Motor neuron (in vitro differentiated cells): ENCODE results near the gene KDSR. TPM values are rescaled to one million over a fixed set of nuclear protein-coding genes. Genes with fewer than 3 reads are reported as not detected.

Experiments used
- ATAC-seq, 8 experiments: fragments of 200-7000 bp; cut with Tn5 transposase; replicated peaks in 6 of 8; 2 replicates each; pipeline ENCODE4 v1.8.0; 2021; ENCODE audit warnings: mild to moderate bottlenecking in 8 of 8, moderate library complexity in 8 of 8
- H3K27ac ChIP-seq, 2 donors: fragments of 250-450 bp; sonication (Bioruptor Pico); 2 replicates each; pipeline ENCODE4 v1.9.0; 2021; ENCODE audit warnings: antibody characterized with exemption in 2 of 2, mild to moderate bottlenecking in 2 of 2, moderate library complexity in 1 of 2
- H3K4me1 ChIP-seq, 2 donors: fragments of 250-450 bp; sonication (Bioruptor Pico); replicated peaks in 1 of 2; 2 replicates each; pipeline ENCODE4 v1.6.1; 2021; ENCODE audit warnings: antibody characterized with exemption in 2 of 2, mild to moderate bottlenecking in 2 of 2, moderate library complexity in 1 of 2
- H3K4me3 ChIP-seq, 5 donors: fragments of 250-450 bp; sonication (Bioruptor Pico); 2 replicates each; pipeline ENCODE4 v1.9.0; 2021; ENCODE audit warnings: antibody characterized with exemption in 5 of 5, mild to moderate bottlenecking in 5 of 5, moderate library complexity in 4 of 5
- WGBS, 10 experiments: fragments of 450-650 bp; shearing (Covaris generic); methylation state at CpG; one replicate each; pipeline ENCODE4 v1.0.0; 2022; 5-methylcytosine and 5-hydroxymethylcytosine counted together
- in situ Hi-C, 9 experiments: fragments of 400-800 bp; cut with MboI; loops; one replicate each; pipeline ENCODE4 v1.15.0; 2021; ENCODE audit warnings: low sequenced_read_pairs in 9 of 9, low pct_unique_long_range_greater_than_20kb in 2 of 9; ENCODE audit not compliant: unreplicated experiment in 9 of 9
- total RNA-seq, 8 experiments: library from RNA; unstranded; fragments of 300-600 nt; gene quantifications; 2 replicates each; pipeline versions ENCODE4 v1.2.3 to v1.2.4, GENCODE V29; 2022

The KDSR gene
- total RNA-seq, 8 experiments from 2014 or later: 12.3 to 28.1 (median 21.4) TPM

DNA sequence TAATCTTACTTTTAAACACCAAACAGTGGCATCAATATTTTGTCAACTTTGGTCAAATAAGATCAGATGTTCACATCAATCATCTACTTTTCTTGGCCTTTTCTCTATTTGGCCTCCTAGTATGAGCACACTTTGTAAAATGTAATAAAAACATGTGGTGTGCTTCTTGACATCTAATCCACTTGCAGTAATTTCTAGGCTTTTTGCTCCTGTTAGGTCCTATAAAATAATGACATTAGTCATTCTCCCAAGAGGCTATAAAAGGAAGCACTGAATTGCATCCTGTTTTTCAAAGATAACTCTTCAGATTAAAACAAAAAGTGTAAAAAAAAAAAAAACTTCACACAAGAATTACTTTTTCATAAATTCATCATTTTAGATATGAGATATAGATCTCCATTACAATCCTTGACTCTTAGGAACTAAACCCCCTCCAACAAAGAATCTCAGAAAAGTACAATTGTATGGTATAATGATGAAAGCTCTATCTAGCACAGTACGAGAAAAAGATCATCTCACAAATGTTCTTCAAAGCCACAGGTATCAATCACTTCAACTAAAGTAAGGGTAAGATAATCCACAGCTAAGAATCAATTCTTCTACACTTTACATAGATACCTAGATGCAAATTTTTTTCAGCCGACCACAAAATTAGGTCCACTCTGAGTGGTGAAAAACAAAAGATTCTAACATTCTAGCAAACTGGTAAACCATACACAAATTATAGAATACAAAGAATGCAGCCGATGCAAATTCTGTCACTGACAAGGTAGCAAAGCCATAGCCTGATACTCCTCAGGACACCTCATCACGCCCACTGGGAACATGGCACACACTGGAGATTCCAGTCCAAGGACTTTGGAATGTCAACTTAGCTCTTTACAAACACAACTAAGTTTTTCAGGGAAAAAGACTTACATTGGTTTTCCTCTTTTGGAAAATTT lies 50.1 kb downstream of the KDSR start:
- H3K4me3 ChIP-seq: peak overlapping the region in 3 of 5 donors; percentile 70 to 94 (median 75)
- in situ Hi-C loops: loop anchor here in 4 of 9 experiments (10.0 to 25.0 kb wide), 3 partner anchors 105 to 182 kb away; no protein-coding TSS in a partner anchor
- WGBS, 10 experiments: 78 to 100% (median 93%) methylated on average over 1 to 4 of the region's 4 CpGs
- no peak for ATAC-seq
- no peak overlapping the region for H3K27ac ChIP-seq
- peaks cover 15 to 35% of the 10 kb centered on the region in 2 donors for H3K4me1 ChIP-seq

DNA sequence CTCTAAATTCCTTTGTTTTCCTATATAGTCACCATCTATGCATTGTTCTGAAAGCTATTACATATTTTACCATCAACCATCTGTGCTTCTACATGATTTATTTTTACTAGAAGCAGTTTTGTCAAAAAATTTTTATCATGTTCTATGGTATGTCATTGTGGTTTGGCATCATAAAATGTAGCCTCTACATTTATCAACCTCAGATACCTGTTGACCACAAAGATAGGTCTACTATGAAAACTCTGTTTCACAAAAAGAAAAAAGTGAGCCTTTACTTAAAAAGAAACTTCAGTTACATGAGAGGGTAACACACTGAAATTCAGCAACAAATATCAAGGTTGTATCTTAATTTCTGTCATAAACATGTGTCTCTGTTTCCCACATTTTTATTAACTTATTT lies 51.1 kb downstream of the KDSR start:
- no peak overlapping the region for H3K27ac ChIP-seq
- ATAC-seq: no peak
- H3K4me3 ChIP-seq: peak overlapping the region in 2 of 5 donors; percentile 5 to 94
- in situ Hi-C loops: loop anchor here in 4 of 9 experiments (10.0 to 25.0 kb wide), 3 partner anchors 104 to 181 kb away; no protein-coding TSS in a partner anchor
- H3K4me1 ChIP-seq: peaks cover 10 to 31% of the 10 kb centered on the region in 2 donors

- in situ Hi-C loops: loop anchor here in 4 of 9 experiments (10.0 to 25.0 kb wide), 3 partner anchors 103 to 180 kb away; no protein-coding TSS in a partner anchor
- 0 to 80% (median 37%) methylated on average over 1 to 2 of the region's 3 CpGs; no CpG with 5 or more reads in 3 of the 10 experiments for WGBS, 10 experiments
- Histone ChIP-seq H3K4me3 (peak overlapping the region in 2 of 5 donors; percentile 5 to 94), H3K27ac (no peak overlapping the region), H3K4me1 (peaks cover 7 to 28% of the 10 kb centered on the region in 2 donors)
- no peak for ATAC-seq
These were observed 51.8 kb downstream of the KDSR start for GRCh38 chr18:63315131-63315662.

- Histone ChIP-seq H3K4me1 (peaks cover 7 to 28% of the 10 kb centered on the region in 2 donors), H3K4me3 (no peak overlapping the region), H3K27ac (no peak overlapping the region)
- in situ Hi-C loops: loop anchor here in 4 of 9 experiments (10.0 to 25.0 kb wide), 3 partner anchors 102 to 179 kb away; no protein-coding TSS in a partner anchor
- no peak for ATAC-seq
- 44 to 100% (median 83%) methylated on average over 1 to 4 of the region's 4 CpGs; no CpG with 5 or more reads in 1 of the 10 experiments for WGBS, 10 experiments
These were observed 52.8 kb downstream of the KDSR start for GRCh38 chr18:63314062-63314790.

GRCh38 chr18:63313396-63313917 lies 53.5 kb downstream of the KDSR start:
- 58 to 97% (median 90%) methylated on average over 2 to 5 of the region's 5 CpGs; no CpG with 5 or more reads in 2 of the 10 experiments for WGBS, 10 experiments

DNA sequence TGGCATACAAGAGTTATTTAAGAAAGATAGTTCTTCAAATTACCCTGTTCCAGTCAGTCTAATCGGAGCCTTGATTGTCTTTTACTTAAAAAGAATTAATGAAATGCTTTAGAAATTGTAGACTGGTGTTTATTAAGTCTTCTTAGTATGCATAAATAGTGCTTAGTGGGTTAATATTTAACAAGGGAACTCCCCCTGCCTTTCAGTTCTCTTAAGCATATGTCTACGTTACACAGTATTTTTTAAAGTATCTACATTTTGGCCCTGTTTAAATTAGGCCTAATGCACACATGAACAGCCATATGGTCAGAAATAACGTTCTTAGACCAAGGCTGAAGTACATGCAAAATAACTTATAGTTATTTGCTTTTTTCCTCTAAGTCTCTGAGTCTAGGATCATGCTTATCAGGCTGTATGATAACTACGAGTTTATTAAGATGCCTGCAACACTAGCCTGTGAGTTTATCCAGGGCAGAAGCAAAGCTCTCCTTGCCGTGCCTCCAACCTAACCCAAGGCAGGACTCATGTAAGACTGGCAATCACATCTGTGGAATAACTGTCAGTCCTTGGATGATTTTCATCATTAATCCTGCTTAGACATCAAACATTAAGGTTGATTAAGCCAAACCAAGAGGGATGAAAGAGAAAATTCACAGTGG lies 54.1 kb downstream of the KDSR start:
- Histone ChIP-seq H3K4me1 (peaks cover 8 to 33% of the 10 kb centered on the region in 2 donors), H3K27ac (no peak overlapping the region)
- ATAC-seq: no peak

More at GRCh38 chr18:63313396-63313917, 53.5 kb downstream of the KDSR start:
- no peak overlapping the region for H3K4me3 ChIP-seq
- ATAC-seq: no peak
- peaks cover 7 to 29% of the 10 kb centered on the region in 2 donors for H3K4me1 ChIP-seq
- in situ Hi-C loops: loop anchor here in 4 of 9 experiments (10.0 to 25.0 kb wide), 3 partner anchors 101 to 179 kb away; no protein-coding TSS in a partner anchor
- no peak overlapping the region for H3K27ac ChIP-seq

GRCh38 chr18:63312019-63312409 lies 55.0 kb downstream of the KDSR start:
- H3K4me3 ChIP-seq: no peak overlapping the region
- WGBS, 10 experiments: 83 to 100% (median 98%) methylated on average over 2 to 3 of the region's 3 CpGs; no CpG with 5 or more reads in 2 of the 10 experiments
- ATAC-seq: no peak
- peaks cover 8 to 29% of the 10 kb centered on the region in 2 donors for H3K4me1 ChIP-seq
- no peak overlapping the region for H3K27ac ChIP-seq
- in situ Hi-C loops: loop anchor here in 4 of 9 experiments (10.0 to 25.0 kb wide), 3 partner anchors 100 to 177 kb away; no protein-coding TSS in a partner anchor

More for the DNA sequence above, 54.1 kb downstream of the KDSR start:
- H3K4me3 ChIP-seq: no peak overlapping the region
- WGBS, 10 experiments: 45 to 100% (median 70%) methylated on average over 1 to 5 of the region's 5 CpGs; no CpG with 5 or more reads in 1 of the 10 experiments
- in situ Hi-C loops: loop anchor here in 4 of 9 experiments (10.0 to 25.0 kb wide), 3 partner anchors 101 to 178 kb away; no protein-coding TSS in a partner anchor

DNA sequence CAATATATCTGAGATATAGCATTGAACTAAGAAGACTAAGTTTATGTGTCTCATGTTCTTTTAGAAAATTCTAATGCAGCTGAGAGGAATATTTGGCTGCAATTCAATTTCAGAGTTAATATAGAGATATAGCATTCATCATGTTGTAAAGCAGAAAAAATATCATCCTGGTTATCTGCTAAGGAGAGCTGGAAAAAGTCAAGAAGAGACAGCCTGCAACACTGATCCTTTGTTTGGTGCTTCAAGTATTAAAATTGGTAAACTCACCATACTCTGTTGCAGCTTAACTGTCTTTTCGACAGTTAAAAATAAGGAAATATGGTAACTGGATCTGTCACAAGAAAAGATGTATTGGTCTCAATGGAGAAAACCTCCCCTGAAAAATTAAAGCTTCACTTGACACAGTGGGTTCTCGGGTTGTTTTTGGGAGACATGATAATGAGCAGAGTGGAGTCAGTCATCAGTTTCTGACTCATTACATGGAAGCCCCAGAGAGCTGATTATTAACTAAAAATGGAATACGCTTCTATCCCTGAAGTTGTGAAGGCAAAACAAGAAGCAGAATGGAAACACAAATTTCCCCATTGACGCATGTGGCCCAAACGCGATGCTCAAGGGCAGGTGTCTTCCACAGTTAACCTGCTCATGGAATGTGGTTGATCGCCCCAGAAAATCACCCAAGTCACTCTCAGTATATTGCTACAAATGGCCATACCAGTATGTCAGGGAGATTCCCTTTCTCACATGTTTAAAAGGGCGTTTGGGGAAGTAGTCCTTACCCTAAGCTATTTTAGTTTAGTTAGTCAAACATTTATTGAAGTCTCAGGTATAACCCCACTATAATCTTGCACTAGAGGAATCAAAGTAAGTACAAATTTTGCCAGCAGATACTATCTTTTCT lies 55.6 kb downstream of the KDSR start:
- Histone ChIP-seq H3K4me1 (peaks cover 8 to 23% of the 10 kb centered on the region in 2 donors), H3K4me3 (no peak overlapping the region), H3K27ac (no peak overlapping the region)
- 66 to 95% (median 83%) methylated on average over 3 to 8 of the region's 8 CpGs; no CpG with 5 or more reads in 1 of the 10 experiments for WGBS, 10 experiments
- in situ Hi-C loops: loop anchor here in 4 of 9 experiments (10.0 to 25.0 kb wide), 3 partner anchors 99 to 177 kb away; no protein-coding TSS in a partner anchor
- peak in 1 of 8 experiments; percentile 29 for ATAC-seq

- ATAC-seq: no peak
- in situ Hi-C loops: loop anchor here in 3 of 9 experiments (25.0 kb wide), 2 partner anchors 97 to 172 kb away; no protein-coding TSS in a partner anchor
- peaks cover 8 to 13% of the 10 kb centered on the region in 2 donors for H3K4me1 ChIP-seq
- WGBS, 10 experiments: 76 to 100% (median 87%) methylated on average over 1 to 5 of the region's 5 CpGs; no CpG with 5 or more reads in 2 of the 10 experiments
- no peak overlapping the region for H3K27ac ChIP-seq
- H3K4me3 ChIP-seq: no peak overlapping the region
These were observed 57.6 kb downstream of the KDSR start for GRCh38 chr18:63309422-63309821.

DNA sequence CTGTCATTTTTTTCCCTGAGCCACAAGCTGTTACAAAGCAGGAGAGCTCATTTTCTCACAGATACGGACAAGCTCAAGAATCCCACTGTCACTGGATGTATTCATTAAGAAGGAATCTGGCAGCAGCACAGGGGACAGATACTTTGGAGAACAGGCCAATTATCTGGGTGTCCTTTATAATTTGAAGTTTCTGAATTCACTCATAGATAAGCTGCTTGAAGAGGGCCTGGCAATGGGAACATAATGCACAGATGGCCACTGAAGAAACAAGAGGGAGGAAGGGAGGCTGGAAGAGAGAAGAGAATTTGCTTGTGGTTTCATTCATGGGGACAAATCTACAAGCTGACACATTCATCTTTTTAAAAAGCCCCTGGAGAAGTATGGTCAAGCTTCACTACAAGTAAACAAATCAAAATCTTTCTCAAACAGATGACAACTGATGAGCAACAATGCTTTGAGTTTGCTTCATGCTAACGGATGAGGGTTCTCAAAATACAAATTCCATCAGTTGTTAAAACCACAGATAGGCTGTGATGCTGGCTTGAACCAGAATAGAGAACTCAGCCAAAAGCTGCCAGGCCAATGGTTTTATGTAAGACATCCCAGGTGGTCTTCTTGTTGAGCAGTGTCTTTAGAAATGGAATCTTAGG lies 59.3 kb downstream of the KDSR start:
- in situ Hi-C loops: loop anchor here in 3 of 9 experiments (25.0 kb wide), 2 partner anchors 95 to 170 kb away; no protein-coding TSS in a partner anchor
- peak in 3 of 8 experiments; percentile 29 to 84 (median 44) for ATAC-seq
- Histone ChIP-seq H3K27ac (no peak overlapping the region), H3K4me3 (no peak overlapping the region), H3K4me1 (peaks cover 8 to 10% of the 10 kb centered on the region in 2 donors)
- WGBS, 10 experiments: 20 to 100% (median 74%) methylated on average over 1 to 2 of the region's 2 CpGs; no CpG with 5 or more reads in 4 of the 10 experiments
